GM12892 (cell line): ENCODE measurements around the gene LPAR3.

Source experiments
- POLR2A ChIP-seq: IDR thresholded peaks from 2 replicates; pipeline ENCODE4 v1.6.1; 2011; ENCODE audit warnings: low read depth, low read length, control low read depth
- POLR2AphosphoS5 ChIP-seq: IDR thresholded peaks from 2 replicates; pipeline ENCODE4 v1.6.1; 2011; ENCODE audit warnings: low read depth, low read length, control low read depth

GRCh38 chr1:84785271-84786036 lies 107.6 kb downstream of the LPAR3 start:
- no peak for TF ChIP-seq POLR2AphosphoS5
- TF ChIP-seq POLR2A = no peak
